Embryonic facial prominence (tissue), 1 donor: Measurements from ENCODE around the gene FLT3.

Source experiments
- DNase-seq: peaks from one replicate; pipeline ENCODE4 v3.0.0-alpha.2; 2016; ENCODE audit errors: extremely low spot score

The FLT3 gene

DNA sequence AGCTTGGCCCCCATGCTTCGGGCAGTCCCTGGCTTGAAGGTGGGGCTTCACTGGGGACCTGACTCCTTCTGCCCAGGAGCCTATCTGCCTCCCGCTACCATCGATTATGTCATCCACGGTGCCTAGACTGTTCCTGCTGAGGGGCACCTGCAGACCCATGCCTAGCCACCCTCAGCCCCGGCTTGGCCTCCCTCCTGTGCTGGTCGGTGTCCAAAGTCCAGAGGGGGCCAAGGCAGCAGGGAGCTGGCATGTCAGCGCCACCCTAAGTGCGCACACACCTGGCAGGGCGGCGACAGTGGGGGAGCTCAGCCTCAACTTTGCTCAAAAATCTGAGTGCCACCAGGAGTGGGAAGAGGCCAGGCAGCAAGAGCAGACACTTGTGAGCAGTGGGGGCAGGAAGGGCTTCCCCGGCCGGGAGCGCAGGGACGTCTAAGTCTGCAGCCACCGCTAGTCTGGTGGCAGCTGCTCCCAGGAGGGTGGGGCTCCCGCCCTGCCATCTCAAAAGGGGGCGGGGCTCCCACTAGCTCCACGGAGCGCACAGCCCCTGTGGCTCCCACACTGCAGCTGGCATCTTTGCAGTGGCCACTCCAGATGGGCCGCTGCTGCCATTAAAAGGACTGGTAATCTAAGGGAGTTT lies 98.4 kb downstream of the FLT3 start:
- no peak for DNase-seq

DNA sequence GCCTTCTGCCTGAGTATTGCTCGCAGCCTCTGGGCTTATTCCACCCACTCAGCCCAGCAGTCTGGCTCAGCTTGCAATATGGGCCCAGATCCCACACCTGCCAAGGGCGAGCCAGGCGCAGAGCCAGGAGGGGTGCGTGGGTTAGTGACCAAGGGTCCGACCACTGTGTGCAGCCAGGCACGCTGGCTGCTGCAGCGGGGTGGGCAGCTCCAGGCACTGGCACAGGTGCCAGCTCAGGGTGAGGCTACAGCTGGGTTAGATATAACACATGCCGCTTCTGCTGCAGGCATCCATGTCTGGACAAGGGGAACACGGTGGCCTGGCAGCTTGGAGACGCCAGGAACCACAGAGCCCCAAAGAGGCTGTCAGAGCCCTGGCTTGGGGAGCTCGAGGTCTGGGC lies 99.3 kb downstream of the FLT3 start:
- no peak for DNase-seq

DNA sequence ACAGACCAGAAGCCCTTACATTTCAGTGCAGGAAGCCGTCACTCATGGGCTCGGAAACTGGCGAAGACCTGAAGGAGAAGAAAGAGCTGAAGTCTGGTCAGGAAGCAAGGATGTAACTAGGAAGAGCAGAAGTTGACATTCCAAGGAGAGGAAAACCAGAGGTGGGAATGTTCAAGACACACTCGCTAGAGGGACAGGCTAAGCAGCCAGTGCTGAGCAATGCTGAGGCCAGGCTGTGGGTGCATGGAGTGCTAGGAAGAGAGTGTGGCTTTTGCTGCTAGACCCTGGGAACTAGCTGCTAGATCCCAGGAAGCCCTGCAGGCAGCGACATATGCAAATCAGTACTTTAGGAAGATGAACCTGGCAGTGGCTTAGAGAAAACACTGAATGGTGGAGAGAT lies 99.8 kb downstream of the FLT3 start:
- DNase-seq, result no peak

DNA sequence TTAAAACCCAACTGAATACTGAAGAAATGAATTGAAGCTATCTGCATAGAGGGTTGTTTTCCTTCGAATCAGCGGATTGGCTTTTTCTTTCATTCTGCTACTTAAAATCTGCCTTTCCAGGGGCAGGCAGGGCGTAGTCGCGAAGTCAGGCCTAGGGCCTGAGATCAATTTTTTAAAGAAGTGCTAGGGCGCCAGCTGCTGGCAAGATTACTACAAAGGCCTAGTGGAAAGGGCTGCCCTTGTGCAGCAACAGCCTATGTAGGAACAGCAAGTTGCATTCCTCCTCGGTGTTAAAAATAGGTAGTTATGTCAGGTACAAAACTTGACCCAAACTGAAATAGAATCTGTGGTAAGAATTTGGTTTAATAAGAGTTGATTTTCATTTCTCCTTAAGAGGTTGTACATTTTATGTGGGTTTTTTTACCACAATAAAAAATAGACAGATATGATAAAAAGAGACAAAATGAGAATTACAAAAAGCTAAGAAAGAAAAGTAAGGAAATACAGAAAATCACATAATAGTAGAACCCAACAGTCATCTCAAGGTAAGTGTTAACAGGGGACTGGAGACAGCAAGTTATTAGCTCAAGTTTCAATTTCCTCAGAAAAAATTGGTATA lies 102.4 kb downstream of the FLT3 start:
- DNase-seq, result no peak

DNA sequence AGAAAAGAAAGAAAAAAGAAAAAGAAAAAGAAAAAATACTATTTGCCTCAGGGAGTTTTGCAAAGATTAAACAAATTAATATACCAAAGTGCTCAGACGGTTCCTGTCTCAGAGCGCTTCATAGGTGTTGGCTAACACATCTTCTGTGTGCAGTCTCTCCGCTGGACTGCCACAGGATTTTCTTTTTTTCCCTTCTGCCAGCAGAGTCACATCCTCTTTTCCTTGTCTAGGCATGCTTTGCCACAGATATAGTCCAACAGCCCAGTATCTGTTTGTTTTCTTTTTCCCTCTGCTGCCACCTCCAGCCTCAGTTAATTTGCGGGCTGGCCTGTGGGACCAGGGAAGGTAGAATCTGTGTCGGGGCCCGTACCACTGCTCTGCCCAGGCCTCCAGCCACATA lies 108.5 kb downstream of the FLT3 start:
- no peak for DNase-seq

DNA sequence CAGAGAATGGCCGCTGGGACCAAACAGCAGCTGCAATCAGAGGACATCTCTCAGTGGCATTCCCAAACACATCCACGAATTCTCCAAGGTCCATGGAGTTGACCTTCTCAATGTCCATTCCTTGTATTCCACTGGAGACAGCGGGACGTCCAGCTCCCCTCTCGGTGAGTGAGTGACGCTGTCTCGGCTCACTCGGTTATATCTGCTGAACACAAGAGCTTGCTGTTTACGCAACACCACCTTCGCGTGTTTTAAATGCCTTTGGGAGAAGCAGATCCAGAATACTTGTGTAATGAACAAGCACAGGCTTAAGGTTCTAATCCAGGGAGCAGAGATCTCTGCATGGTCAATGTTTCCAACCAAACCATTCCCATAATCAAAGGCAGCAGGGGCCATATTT lies 111.9 kb downstream of the FLT3 start, which contains the start of gene URAD:
Gene URAD (minus strand): TSS at position 174 of the 400 bp plus-strand sequence. CDS start 56 bp downstream, at position 118.
- DNase-seq, result no peak

DNA sequence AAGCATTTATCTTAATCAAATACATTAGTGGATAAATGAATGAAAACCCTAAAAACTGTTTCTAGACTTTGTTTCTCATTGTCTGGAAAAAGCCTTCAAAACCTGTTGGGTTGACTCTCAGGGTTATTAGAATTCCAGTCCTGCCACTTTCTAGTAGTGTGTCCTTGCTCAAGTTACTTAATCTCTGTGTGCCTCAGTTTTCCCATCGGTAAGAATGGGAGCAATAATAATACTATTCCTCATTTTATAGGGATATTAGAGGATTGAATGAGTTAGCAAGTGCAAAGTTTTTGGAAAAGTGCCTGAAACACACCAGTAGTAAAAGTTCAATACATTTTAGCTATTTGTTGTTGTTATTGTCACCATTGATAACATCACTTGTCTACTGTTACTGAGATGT lies 114.8 kb downstream of the FLT3 start:
- DNase-seq, result no peak

DNA sequence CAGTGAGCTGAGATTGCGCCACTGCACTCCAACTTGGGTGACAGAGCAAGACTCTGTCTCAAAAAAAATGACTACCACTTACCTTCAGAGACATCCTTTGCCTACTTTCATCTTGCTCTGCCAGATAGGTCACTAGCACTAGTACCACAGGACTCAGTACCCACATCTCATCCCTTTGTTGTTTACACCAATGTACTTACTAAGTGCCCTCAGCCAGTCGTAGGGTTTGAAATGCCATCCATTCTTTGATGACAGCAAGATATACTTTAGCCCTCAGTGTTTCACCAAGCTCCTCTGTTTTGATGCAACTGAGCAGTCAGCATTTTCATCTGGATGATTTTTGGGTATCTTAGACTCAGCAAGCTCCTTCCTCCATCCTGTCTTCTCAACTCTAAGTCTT lies 118.0 kb downstream of the FLT3 start:
- no peak for DNase-seq

DNA sequence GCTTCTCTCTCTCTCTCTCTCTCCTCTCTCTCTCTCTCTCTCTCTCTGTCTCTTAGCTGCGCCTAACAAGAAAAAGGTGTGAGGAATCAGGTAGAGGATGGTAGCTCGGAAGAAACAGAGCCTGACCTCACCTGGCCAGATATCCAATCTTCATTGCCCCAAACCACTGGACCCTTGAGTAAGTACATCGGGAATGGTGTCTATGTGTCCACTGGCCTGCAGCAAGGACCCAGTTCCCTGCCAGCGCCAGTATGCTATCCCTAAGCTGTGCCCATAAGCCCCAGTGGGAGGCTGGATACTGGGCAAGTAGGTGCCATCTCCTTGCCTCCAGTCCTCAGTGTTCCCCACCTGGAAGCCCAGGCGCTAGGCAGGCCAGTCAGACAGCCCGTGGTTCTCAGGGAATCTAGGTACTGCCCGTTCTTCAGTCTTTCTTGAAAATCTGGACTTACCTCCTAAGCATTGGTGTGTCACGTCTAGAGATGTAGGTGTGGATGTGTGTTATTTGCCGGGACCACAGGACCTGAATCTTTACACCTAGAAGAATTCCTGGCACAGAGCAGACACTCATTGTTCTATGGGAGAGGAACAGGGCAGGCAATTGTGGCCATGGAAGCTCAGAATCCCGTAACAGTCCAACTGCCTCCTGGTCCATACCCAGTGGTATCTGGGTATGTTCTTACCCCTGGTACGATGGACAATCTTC lies 119.2 kb downstream of the FLT3 start:
- DNase-seq, result no peak

DNA sequence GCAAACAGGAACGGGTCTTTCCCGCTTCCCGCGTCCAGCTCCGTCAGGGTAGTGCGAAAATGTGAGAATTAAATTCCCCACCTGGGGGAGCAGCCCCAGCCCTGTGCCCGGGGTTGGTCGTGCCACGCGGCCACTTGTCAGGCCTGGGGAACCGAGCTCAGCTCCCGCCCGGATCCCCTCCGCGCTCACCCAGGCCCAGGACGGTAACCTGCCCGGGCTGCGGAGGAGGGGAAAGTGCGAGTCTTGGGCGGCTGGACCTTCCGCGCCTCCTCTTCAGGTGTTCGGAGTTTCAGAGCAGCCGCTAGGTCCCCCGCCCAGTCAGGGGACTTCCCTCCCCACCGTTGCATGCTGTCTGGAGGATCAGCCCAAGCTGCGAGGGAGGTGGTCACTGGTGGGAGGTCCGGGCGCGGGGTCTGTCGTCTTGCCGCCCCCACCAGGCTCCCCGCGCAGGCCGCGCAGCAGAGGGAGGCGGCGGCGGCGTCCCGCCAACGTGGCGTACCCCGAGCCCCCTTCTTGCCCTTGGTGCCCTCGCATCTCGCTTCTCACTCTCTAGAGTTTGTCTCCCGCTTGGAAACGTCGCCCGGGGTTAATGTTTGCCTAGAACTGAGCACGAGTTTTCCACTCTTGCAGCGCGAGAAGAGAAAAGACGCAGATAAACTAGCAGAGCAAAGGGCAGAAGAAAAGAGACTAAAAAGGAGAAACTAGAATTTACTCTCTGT lies 119.9 kb downstream of the FLT3 start:
- DNase-seq, result no peak

DNA sequence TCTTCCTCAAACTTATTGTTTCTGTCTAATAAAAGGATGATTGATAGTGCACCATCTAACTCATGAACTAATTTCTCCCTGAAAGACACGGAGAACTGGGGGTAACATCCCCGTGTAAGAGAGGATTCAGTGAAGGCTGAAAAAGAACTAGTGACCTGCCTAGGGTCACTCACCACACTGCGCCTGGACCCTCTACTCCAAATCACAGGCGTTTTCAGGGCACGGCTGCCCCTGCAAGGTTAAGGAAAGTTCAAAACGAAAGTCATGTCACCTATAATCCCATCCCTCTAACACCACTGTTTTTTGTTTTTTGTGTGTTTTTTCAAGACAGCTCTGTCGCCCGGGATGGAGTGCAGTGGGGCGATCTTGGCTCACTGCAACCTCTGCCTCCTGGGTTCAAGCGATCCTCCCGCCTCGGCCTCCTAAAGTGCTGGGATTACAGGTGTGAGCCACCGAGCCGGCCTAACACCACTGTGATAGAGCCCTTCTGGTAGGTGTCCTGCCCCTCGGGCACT lies 120.6 kb downstream of the FLT3 start:
- DNase-seq, result no peak

DNA sequence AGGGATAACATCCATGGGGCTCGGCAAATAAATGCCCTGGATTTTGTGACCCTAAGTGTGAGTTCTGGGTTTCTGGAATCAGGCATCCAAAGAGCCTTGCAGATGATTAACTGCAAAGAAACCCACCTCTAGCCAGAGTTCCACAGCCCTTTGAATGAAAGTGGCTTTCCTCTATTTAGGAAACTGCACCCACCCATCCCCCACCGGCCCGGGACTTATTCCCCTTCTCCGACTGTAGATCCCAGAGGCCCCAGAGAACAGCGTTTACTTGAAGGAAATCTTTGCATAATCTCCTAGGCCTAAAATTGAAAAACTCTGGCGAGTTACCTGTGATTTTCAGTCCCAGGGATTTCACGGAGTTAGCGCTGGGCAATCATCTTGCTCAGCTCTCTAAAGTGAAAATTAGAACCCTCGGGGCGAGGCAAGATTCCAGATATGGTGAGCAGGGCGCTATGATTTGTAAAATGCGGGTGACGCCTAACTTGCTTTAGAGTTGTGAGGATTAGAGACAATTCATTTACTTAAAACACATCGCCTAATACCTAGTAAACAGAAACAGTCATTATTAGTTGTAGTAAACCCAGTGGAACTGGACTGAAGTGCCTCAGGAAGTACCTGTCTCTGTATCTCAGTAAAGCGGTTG lies 121.3 kb downstream of the FLT3 start:
- no peak for DNase-seq

DNA sequence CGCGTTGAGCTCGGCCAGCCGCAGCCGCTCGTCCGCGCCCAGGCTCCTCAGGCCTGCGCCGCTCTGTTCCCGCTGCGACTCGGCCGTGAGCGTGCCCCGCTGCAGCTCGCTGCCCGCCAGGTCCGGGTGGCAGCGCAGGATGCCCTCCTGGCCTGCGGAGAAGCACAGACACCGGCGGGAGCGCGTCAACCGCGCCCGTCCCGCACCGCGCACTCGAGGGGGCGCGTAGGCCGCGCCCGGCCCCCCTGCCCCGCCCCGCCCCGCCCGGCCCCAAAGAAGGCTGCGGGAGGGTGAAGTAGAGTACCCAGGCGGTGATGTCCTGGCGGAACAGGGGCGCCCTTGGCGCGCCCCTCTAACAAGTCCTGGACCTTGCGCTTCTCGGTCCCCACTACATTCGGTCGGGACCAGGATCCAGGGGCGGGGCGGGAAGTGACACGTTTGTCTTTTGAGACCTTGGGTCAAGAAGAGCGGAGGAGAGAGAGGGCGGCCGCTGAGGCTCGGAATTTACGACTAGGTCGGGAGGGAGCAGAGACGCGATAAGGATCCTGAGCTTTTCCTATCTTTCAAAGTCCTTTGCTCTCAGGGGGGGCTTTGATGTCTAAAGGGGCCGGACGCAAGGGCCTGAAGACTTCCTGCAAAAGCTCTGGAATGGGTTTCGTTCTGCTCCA lies 121.9 kb downstream of the FLT3 start:
- DNase-seq, result no peak

DNA sequence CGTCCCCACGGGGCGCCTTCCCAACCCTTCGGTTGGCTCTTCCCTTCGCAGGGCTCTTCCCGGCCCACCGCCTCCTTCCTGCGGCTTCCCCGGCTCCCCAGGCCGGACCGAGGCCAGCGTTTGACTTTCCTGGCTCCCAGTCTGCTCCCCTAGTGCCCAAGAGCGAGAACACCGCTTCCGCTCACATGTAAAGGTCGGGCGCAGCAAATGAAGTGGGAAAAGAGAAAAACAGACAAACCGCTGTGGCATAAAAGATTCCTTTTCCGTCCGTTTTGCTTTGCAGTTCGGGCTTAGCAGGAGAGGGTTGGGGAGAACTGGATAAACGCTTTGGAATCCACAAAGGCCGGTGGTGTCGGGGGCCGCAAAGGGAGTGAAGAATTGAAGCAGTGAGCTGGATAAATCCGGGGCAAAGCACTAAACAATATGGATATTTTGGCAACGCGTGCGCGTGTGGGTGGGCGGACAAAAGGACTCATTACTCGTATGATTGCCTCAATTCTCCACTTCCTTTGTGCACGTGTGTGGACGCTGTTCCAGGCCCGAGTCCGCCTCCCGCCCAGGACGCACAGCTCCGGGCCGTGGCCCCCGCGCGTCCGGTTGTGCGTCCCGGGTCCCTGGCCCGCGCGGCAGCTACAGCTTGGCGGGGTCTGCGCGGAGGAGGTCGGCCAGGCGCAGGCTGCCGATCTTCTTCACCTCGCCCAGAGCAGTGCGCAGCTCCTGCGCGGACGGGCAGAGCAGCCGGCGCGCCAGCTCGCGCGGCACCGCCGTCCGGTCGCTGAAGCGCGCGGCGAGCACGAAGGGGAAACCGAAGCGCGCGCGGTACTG lies 122.7 kb downstream of the FLT3 start:
- no peak for DNase-seq

DNA sequence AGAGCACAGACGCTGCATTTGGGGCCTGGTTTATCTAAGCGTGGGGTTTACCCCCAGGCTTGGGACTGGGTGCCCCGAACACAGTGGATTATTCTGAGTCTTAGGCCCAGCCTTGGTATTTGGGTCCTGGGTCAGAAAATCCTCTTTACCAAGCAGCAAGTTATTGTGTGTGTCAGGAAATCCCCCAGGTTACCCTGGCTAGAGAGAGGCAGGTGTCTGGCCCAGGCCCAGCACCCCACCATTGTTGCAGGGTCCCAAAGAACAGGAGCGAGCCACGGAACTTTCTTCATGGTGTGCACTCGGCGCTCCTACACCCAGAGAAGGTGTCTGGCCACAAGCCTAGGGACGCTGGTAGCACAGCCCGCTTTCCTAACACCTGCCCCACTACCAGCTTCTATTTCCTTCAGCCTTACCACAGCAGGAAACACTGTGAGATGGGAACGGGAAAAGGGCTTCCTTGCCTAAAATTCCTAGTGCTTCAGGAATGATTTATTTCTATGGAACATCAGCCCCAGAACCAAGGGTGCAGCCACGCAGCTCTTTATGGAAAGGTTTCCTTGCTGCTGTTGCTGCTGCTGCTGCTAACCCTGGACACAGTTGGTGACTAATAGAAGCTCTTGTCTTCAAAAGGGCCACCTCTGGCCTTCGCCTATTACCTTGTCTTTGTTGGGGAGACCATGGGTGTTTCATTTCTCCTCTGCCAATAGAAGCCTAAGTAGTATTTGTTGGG lies 123.8 kb downstream of the FLT3 start:
- no peak for DNase-seq

DNA sequence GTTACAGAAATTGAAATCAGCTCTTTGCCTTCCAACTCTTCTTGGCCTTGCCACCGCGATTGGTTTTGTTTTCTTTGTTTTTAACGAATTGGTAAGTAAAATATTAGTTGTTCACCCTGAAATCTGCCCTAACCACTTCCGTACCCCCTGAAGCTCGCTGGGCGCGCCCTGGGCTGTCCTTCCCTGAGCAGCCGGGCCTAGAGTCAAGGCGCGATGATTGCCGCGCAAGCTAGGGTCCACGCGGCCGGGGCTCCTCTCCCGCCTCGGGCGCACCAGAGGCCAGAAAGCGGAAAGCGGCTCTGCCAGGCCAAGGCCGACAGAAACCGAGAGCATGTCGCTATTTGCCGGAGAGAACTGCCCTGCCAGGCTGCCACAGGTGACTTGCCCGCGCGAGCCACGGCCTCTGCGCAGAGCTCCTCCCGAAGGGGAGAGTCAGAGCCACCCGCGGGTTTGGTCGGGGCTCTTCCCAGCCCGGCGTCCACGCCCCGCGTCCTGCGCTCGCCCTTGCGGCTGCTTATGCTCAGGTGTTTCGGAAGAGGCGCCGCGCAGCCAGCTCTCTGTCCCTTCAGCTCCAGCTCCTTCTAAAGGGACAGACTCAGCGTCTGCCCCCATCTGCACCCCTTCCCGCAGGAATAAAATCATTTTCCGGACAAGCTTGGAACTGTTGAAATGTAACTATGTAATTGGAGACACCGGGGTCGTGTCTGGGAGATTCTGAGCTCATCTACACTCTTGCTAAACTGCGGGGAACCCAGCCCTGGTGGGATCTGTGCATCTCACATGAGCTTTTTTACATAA lies 124.6 kb downstream of the FLT3 start:
- no peak for DNase-seq

DNA sequence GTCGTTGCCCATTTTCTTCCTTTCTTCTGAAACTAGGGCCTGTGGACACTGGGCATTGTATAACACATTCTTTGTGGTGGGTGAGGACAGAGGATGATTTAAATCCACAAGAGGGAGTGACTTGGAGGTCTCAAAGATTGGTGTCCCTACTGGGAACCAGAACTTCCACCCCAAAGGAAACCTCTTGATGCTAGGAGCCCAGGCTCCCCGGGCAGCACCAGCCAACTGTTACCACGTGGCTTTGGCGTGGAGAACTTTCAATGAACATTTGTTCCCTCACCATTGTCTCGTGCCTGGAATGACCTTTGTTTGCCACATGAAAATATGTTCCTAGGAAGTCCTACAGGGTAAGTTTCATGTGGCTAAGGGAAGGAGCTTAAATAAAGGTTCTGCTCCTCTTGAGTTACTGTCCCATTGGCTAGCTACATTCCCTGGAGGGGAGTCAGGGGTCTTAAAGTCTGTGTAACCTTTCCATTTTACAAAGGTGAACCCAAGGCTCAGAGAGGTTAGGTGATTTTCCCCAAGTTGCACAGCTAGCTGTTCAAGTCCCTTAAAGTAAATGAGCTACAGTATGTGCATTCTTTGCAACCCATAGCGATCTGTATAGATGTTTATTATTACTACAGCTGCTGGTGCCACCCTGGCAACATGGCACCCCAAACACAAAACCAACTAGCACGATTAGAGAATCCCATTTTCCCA lies 126.3 kb downstream of the FLT3 start:
- DNase-seq, result no peak

DNA sequence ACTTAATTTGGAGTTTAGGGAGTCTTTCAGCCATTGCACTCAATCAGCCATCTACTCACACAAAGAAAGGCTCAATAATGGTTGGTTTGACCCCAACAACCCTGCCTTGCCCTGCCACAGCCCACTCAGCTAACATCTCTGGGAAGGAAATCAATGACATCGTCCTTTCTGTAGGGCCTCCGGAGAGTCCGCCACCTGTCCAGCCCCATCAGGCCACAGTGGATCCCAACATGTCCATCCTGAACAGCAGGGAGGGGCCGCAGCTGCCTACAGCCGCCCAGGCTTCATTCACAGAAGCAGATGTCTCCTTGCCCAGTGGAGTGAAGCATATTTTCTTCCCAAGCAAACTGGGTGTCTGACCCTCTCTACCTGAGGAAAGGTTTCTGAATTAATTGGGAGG lies 127.1 kb downstream of the FLT3 start:
- DNase-seq, result no peak
